ENCODE results near the gene H6PD.

H6PD gene

GRCh38 chr1:9248341-9249262, 14.0 kb downstream of the H6PD start:
- TF ChIP-seq GLIS3 (CRISPR knock-in tag; IDR thresholded peaks at IDR 0.05) (no peak), ZNF565 (CRISPR knock-in tag; conservative IDR thresholded peaks at IDR 0.05; ENCODE audit: low read depth) (no peak), CREB5 (CRISPR knock-in tag; IDR thresholded peaks at IDR 0.05; ENCODE audit: low read depth) (no peak), POU6F1 (CRISPR knock-in tag; IDR thresholded peaks at IDR 0.05; ENCODE audit: borderline replicate concordance, low read depth) (no peak), BACH2 (CRISPR knock-in tag; IDR thresholded peaks at IDR 0.05; ENCODE audit: borderline replicate concordance) (no peak), ISL1 (CRISPR knock-in tag; IDR thresholded peaks at IDR 0.05) (no peak), CSDC2 (CRISPR knock-in tag; IDR thresholded peaks at IDR 0.05) (no peak), ZNF70 (CRISPR knock-in tag; IDR thresholded peaks at IDR 0.05) (no peak), TSHZ2 (CRISPR knock-in tag; IDR thresholded peaks at IDR 0.05) (no peak), TCF4 (CRISPR knock-in tag; IDR thresholded peaks at IDR 0.05; ENCODE audit: borderline replicate concordance) (no peak)
- no peak for ATAC-seq

GRCh38 chr1:9249263-9249533, 14.6 kb downstream of the H6PD start:
- TF ChIP-seq PPARA (CRISPR knock-in tag; IDR thresholded peaks at IDR 0.05; ENCODE audit: borderline replicate concordance) (no peak), TCF4 (CRISPR knock-in tag; IDR thresholded peaks at IDR 0.05; ENCODE audit: borderline replicate concordance) (no peak), RARB (CRISPR knock-in tag; IDR thresholded peaks at IDR 0.05) (no peak), TSHZ2 (CRISPR knock-in tag; IDR thresholded peaks at IDR 0.05) (no peak), ZFP3 (CRISPR knock-in tag; IDR thresholded peaks at IDR 0.05) (no peak), BACH2 (CRISPR knock-in tag; IDR thresholded peaks at IDR 0.05; ENCODE audit: borderline replicate concordance) (no peak), SNAI2 (CRISPR knock-in tag; IDR thresholded peaks at IDR 0.05) (no peak), ISL1 (CRISPR knock-in tag; IDR thresholded peaks at IDR 0.05) (no peak), ZC3H10 (CRISPR knock-in tag; IDR thresholded peaks at IDR 0.05) (no peak), ZNF8 (CRISPR knock-in tag; IDR thresholded peaks at IDR 0.05) (no peak), CREB5 (CRISPR knock-in tag; IDR thresholded peaks at IDR 0.05; ENCODE audit: low read depth) (no peak), ZNF70 (CRISPR knock-in tag; IDR thresholded peaks at IDR 0.05) (no peak), TOX (CRISPR knock-in tag; IDR thresholded peaks at IDR 0.05; ENCODE audit: borderline replicate concordance) (no peak), POU6F1 (CRISPR knock-in tag; IDR thresholded peaks at IDR 0.05; ENCODE audit: borderline replicate concordance, low read depth) (no peak), ZFP30 (CRISPR knock-in tag; IDR thresholded peaks at IDR 0.05) (no peak), ESRRG (CRISPR knock-in tag; IDR thresholded peaks at IDR 0.05) (no peak), CSDC2 (CRISPR knock-in tag; IDR thresholded peaks at IDR 0.05) (no peak), GLIS3 (CRISPR knock-in tag; IDR thresholded peaks at IDR 0.05) (no peak), PATZ1 (CRISPR knock-in tag; IDR thresholded peaks at IDR 0.05; ENCODE audit: borderline replicate concordance) (no peak)
- ATAC-seq, result no peak

All from SK-N-SH treated with all-trans-retinoic acid at 6 μM for 48 hours (cell line).